GM10847 (cell line): Measurements from ENCODE around the gene BICDL1.

Experiments
- POLR2A ChIP-seq: IDR thresholded peaks from 2 replicates; pipeline ENCODE4 v1.6.1; 2011; ENCODE audit not compliant: insufficient read length; ENCODE audit errors: extremely low read depth

Gene BICDL1

DNA sequence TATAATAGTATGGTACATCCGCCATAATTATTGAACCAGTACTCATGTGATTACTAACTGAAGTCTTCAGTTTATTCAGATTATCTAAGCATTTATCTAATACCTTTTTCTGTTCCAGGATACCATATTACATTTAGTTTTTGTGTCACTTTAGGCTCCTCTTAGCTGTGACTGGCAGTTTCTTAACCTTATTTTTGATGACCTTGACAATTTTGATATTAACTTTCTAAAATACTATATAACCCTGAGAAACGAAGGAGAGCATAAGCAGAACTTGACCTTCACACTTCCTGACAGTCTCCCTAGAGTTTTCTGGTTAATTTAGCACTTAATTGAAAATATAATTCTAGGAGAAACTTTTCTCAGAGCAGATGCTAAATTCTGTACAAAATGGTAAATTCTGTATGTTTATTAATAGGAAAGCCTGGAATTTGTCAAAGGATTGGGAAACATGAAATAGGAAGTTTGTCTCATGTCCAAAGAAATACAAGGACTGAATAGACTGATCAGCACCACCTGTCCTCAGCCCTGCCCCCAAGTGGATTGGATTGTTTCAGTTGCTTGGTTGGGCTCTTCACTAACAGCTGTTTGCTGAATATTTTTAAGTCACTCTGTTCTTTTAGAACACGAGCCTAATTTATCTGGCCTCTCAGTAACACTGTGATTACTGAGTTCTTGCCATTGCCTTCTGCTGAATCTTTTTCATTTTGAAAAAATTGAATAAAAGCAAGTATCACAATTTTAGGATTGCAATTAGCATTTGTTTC lies 6.0 kb downstream of the BICDL1 start:
- TF ChIP-seq POLR2A: no peak

DNA sequence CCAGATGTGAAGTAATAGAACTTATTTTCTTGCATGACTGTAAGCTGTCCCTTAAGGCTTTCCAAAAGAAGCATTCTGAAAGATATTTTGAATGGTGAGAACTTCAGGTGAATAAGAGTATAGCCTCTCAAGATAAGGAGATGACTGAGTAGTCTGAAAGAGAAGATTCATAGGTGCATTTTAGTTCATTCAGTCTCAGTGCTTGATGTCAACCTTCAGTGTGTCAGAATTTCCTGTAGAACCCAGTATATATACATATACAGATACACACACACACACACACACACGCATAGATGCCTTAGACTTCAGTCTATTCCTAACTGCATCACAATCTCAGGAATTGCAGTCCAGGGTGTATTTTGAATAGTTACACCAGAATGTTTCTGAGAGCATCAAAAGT lies 7.4 kb downstream of the BICDL1 start:
- TF ChIP-seq POLR2A: no peak

DNA sequence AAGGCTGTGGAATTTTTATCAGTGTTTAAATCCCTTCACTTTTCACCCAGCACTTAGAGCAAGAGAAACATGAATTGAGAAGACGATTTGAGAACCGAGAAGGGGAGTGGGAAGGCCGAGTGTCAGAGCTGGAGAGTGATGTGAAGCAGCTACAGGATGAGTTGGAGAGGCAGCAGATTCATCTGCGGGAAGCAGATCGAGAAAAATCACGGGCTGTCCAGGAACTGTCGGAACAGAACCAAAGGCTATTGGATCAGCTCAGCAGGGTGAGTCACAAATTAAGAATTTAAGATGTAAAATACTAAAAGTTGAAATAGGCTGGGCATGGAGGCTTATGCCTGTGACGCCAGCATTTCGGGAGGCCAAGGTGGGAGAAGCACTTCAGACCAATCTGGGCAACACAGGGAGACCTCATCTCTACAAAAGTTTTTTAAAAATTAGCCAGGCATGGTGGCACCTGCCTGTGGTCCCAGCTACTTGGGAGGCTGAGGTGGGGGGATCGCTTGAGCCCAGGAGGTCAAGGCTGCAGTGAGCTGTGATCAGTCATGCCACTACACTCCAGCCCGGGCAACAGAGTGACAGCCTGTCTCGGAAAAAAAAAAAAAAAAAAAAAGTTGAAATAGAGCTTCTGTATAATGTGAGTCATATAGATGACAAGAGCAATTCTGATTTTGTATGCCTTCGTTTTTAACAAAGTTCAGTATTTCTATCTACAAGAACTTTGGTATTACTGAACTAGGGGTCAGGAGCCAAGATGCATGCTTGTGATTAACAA lies 9.6 kb downstream of the BICDL1 start:
- TF ChIP-seq POLR2A: no peak

DNA sequence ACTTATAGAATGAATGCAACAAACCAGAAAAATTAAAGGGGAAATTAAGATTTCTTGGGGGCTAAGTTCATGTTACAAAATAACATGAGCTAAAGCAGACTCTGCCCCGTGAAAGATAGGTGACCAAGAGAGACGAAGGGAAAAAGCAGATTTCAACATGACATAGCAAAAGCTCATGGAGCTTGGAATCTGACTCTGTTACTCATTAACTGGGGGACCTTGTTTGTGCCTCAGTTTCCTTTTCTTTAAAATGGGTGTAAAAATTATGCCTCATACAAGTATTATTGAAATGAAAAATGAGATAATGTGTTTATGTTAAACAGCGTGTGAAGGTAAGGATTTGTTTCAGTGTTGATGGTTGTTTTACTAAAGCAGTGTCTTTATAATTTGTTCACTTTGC lies 11.5 kb downstream of the BICDL1 start:
- no peak for TF ChIP-seq POLR2A

DNA sequence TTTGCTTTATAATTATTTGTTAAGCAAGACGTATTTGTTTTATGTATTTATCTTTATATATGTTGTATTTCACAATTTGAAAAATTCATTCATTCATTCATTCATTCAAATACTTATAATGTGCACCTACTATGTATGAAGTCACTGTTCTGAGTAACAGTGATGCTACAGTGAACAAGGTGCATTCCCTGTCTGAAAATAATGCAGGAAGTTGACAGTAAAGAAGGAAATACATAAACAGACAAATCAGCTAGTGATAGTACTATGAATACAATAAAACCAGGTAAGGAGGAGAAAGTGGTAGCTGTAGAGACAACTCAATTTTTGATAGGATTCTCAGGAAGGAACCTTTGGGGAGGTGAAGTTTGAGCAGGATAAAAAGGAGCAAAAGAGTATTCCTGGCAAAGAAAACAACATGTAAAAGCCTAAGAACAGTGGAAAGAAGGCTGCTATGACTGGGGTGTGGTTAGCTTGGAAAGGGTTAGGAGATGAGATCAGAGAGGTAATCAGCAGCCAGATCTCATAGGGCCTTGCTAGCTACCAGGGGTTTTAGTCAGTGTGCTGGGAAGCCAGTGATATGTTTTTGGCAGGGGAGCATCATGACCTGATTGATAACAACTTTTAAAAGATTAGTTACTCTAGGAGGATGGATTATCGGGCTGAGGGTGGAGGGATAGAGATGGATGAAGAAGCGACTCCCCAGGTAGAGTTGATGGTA lies 17.4 kb downstream of the BICDL1 start:
- TF ChIP-seq POLR2A: no peak

DNA sequence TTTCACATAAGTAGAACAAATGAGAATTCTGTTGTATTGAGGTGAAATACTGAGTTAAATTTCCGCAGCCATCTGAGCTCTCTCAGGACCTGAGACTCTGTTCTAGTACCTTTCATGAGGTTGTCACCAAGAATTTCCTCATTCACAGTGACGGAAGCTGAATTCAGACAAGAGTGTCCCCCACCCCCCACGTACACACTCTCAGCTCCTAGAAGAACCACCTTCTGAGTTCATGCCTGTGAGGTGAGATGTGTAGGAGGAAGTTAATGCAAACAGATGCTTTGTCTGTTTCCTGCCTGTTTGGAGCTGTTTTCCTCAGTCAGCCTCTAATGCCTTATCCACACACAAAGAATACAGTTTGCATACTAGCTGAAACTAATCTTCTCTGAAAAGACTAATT lies 18.2 kb downstream of the BICDL1 start:
- no peak for TF ChIP-seq POLR2A

DNA sequence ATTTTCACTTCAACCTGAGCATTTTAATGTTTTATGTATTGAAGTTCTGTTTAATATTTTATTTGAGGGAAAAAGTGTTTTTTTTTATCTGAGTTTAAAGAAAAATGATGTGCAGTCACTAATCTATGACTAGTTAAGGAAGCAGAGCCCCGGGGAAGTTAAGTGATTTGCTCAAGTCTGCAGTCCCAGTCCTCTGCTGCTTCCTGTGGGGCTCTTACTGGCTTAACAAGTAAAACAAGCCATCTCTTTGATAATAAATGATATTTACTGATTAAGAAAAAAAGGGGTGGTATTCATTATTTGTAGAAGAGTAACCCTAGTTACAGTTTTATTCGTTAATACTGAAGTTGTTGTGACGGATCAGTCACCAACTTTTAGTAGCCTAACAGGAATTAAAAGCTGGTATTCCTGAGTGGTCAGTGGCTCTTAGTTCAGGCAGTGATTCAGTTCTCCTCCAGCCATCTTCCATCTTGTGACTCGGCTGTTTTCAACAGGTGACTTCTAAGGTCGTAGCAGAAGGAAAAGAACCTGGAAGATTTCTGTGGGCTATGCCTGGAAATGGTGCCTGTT lies 21.7 kb downstream of the BICDL1 start:
- TF ChIP-seq POLR2A: no peak

DNA sequence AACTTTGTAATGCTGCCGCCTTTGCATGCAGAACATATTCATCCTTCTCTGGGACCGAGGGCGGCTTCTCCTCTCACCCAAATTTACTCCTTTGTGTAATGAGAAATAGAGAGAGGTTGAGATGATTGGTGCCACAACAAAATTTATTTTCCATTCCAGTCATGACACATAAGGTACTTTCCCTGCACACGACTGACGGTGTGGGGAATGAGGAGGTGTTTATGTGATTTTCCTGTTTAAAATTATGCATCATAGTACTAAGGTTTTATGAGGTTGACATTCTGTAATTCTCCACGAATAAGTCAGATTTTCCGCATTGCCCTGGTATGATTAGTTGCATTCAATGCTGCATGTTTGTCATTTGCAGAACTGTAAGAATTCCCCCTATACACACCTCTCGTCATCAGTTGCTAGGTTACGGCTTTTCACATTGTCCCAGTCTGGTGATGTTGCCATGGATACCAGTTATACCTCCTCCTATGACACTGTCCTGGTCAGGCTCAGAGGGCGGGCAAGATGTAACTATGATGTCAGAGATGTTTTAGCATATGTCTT lies 23.1 kb downstream of the BICDL1 start:
- no peak for TF ChIP-seq POLR2A

DNA sequence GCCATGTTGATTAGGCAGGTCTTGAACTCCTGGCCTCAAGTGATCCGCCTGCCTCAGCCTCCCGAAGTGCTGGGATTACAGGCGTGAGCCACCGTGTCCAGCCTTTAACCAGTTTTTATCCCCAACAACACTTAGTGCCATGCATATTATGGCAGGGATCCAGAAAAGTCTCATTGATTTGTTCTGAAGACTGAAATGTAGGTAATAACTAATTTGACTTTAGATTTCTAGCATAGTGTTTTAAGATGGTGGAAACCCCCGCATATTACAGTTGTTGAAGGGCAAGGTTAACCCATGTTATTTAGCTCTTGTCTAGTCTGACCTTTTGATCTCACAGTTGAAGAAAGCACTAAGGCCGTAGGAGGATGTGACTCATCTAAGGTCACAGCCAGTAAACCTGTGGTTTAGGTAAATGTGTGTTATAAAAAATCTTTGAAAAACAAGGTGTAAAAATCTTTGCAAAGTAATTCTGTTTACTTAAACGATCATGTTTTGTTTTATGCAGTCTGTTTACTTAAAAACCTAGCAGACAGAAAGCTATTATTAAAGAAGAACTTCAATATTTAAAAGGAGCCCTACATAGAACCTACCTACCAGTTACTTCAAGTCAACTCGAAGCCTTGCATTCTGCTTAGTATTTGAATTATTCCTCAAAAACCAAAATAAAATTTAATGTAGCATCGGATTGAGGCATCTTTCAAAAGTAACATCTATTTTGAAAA lies 24.8 kb downstream of the BICDL1 start:
- TF ChIP-seq POLR2A: no peak

DNA sequence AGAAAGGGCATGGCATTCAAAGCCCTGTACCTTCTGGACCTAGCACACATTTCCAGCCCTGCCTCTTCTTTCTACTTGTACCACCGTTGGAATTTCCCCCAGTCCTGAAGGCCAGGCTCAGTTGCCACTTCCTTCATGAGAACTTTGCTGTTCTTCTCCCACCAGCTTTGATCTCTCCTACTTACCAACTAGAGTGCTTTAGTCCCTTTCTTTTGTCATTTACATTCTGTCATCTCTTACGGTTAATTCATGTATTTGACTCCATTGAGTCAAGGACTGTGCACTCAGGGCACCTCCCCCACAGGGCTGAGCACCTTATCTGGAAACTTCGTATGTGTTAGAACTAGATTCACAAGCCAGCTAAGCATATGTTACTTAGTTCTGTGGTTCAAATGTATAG lies 26.3 kb downstream of the BICDL1 start:
- no peak for TF ChIP-seq POLR2A

DNA sequence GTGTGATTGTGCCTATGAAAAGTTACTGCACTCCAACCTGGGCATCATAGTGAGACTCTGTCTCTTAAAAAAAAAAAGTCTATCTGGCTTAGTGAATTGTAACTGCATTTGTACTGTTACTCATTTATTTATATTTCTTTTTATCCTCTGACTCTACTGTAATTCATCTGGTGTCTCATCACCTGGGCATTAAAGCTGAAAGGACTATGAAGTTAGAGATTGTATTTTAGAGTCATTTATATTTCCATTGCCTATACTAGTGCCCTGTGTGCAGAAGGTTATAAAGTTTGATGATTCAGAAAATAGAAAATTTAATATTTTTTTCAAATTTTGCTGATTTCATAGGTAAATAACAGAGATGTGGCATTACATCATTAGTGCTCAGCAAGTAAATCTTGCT lies 30.2 kb downstream of the BICDL1 start:
- no peak for TF ChIP-seq POLR2A

DNA sequence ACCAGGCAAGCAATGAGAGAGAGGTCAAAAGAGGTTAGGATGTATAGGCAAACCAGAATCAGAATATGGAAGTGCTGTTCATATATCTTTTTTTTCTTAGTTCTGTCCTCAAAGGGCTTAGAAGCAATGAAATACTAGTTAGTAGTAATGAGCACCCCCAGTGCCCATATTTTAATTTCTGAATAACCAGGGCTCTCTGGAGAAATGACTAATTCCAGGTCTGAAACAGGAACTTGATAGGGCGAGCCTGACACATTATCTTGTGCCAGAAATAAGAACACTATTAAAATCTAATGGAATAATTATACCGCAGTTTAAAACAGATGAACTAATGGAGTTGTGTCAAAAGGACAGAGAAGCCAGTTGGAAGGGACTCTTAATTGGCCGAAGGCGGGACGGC lies 30.9 kb downstream of the BICDL1 start:
- TF ChIP-seq POLR2A: no peak

DNA sequence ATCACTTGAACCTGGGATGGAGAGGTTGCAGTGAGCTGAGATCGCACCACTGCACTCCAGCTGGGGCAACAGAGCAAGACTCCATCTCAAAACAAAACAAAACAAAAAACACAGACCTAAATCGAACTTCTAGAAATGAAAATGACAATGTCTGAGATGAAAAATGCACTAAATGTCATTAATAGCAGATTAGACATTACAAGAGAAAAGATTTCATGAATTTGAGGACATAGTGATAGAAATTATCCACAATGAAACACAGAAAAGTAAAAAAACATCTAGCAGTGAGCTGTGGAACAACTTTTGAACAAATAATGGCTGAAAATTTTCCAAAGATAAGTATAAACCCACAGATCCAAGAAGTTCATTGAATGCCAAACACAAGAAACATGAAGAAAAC lies 35.2 kb downstream of the BICDL1 start:
- no peak for TF ChIP-seq POLR2A

DNA sequence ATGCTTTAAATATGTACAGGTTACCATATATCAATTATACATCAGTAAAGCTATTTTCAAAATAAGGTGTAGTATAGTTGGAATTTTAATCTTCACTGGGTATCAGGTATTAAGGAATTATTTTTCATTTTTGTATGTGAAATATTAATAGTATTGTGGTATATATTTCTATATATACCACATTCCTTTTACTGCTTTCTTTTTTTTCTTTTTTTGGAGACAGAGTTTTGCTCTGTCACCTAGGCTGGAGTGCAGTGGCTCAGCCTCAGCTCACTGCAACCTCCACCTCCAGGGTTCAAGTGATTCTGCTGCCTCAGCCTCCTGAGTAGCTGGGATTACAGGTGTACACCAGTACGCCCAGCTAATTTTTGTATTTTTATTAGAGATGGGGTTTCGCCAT lies 36.6 kb downstream of the BICDL1 start:
- TF ChIP-seq POLR2A: no peak

DNA sequence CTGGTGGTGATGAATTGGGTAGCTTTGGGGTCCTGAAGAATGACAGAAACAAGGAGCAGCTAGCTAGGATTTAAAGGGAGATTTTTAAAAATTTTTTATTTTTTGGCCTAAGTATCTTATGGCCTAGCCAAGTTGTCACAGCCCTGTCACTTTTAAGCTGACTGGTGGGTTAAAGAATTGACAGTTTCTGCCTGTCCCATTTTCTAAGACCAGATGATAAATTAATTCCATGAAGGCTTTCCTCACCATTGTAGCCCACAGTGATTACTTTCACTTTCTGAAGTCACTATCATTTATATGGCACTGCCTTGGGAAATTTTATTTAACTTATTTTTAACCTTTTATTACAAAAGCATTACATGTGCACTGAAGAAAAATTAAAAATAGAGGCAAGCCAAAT lies 43.2 kb downstream of the BICDL1 start:
- no peak for TF ChIP-seq POLR2A
